Mucosa of stomach (tissue), 1 donor: ENCODE results near the gene ADCY6.

Experiments
- H3K27me3 ChIP-seq: one replicate; pipeline ENCODE4 v1.7.0; 2013; ENCODE audit warnings: mild to moderate bottlenecking, low read length; ENCODE audit not compliant: control insufficient read depth, insufficient read depth
- H3K36me3 ChIP-seq: one replicate; pipeline ENCODE4 v1.7.0; 2013; ENCODE audit warnings: low read length; ENCODE audit not compliant: control insufficient read depth, insufficient read depth
- H3K4me1 ChIP-seq: one replicate; pipeline ENCODE4 v1.7.0; 2013; ENCODE audit warnings: mild to moderate bottlenecking, low read length; ENCODE audit not compliant: control insufficient read depth, insufficient read depth
- H3K4me3 ChIP-seq: one replicate; pipeline ENCODE4 v1.7.0; 2013; ENCODE audit warnings: low read length
- H3K9ac ChIP-seq: one replicate; pipeline ENCODE4 v1.7.0; 2013; ENCODE audit warnings: mild to moderate bottlenecking, low read length, moderate library complexity
- H3K9me3 ChIP-seq: one replicate; pipeline ENCODE4 v1.7.0; 2013; ENCODE audit warnings: mild to moderate bottlenecking, low read length, moderate library complexity; ENCODE audit not compliant: control insufficient read depth
- donor health status: Pancreatic carcinoma.

Gene ADCY6

GRCh38 chr12:48823281-48823680 lies 34.4 kb upstream of the ADCY6 start:
- H3K27me3 ChIP-seq, result no peaks in the 10 kb centered on the region

DNA sequence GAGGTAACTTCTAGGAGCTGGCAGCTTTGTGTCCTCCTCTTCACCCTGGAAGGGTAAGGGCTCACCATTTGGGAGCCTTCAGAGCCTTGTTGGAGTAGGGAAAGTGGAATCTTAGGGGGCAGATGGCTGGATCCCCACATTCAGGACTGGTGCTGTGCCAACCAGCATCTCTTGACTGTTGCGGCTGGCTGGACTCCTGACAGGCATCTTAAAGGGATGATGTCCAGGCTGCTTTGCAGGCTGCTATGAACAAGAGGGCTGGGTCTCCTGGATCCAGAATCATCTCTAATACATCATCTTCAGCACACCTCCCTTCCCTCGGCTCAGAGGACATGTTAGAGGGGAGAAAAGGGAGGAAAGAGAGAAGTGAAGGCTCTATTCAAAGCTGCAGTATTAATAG lies 33.8 kb upstream of the ADCY6 start:
- H3K27me3 ChIP-seq, result peaks cover 4% of the 10 kb centered on the region
- no peaks in the 10 kb centered on the region for H3K36me3 ChIP-seq
- no peak overlapping the region for H3K9ac ChIP-seq
- H3K4me3 ChIP-seq, result no peak overlapping the region
- H3K9me3 ChIP-seq, result no peaks in the 10 kb centered on the region
- H3K4me1 ChIP-seq, result peaks cover 16% of the 10 kb centered on the region

More at GRCh38 chr12:48823281-48823680, 34.4 kb upstream of the ADCY6 start:
- H3K9me3 ChIP-seq, result no peaks in the 10 kb centered on the region
- H3K4me1 ChIP-seq, result peaks cover 12% of the 10 kb centered on the region
- no peak overlapping the region for H3K9ac ChIP-seq
- H3K36me3 ChIP-seq, result no peaks in the 10 kb centered on the region
- no peak overlapping the region for H3K4me3 ChIP-seq

DNA sequence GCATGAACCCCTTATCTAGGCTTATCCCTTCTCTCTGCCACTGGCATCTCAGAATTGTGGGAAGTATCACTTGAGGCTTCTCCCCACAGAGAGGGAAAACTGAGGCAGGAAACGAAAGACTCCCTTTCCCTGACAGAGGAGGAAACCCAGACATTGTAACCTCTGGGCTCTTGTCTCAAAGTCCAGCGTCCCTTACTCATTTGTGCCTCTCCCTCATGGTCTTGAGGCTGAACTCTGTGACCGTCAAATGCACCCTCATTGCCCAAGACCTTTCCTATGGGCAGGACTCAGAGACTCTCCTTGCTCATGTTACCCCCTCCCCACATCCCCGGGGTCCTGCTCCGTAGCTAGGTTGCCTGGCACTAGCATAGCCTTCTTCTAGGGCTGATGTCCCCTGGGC lies 33.2 kb upstream of the ADCY6 start:
- peaks cover 18% of the 10 kb centered on the region for H3K4me1 ChIP-seq
- H3K9me3 ChIP-seq, result no peaks in the 10 kb centered on the region
- peaks cover 10% of the 10 kb centered on the region for H3K27me3 ChIP-seq
- H3K4me3 ChIP-seq, result no peak overlapping the region
- no peaks in the 10 kb centered on the region for H3K36me3 ChIP-seq
- H3K9ac ChIP-seq, result no peak overlapping the region

DNA sequence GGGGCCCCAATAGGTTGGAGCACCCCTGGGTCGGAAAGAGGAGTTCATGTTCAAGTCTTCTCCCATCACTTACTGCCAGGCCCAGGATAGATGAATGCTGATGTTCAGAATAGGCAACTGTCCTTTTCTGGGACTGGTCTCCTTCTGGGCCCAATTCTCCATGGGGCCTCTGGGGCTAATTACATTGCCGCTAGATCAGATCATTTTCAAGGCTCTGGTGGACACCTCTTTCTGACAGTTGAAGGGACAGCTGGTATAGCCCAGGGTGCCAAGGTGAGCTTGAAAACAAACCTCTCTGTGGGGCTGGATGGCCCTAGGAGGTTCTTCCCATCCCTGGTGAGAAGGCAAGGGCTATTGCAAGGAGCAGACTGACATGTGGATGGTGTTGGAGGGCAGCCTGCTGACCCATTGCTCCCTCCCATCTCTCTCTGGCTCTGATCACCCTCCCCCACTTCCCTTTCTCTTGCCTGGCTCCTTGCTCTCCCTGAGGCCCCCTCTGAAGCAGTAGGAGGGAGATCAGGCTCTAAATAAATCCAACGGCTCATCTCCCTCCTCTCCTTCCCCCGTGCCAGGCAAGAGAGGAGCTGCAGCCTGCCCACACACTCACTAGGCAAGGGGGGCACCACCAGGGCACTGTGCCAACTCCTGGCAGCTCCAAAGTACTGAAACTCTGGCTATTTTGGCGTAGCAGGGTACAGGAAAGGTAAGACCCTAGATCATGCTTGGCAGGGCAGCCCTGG lies 31.3 kb upstream of the ADCY6 start:
- H3K4me1 ChIP-seq, result peaks cover 26% of the 10 kb centered on the region
- no peak overlapping the region for H3K4me3 ChIP-seq
- peaks cover 12% of the 10 kb centered on the region for H3K27me3 ChIP-seq
- no peaks in the 10 kb centered on the region for H3K9me3 ChIP-seq
- no peaks in the 10 kb centered on the region for H3K36me3 ChIP-seq
- no peak overlapping the region for H3K9ac ChIP-seq

- no peaks in the 10 kb centered on the region for H3K9me3 ChIP-seq
- H3K27me3 ChIP-seq, result peaks cover 12% of the 10 kb centered on the region
- no peaks in the 10 kb centered on the region for H3K36me3 ChIP-seq
- peaks cover 25% of the 10 kb centered on the region for H3K4me1 ChIP-seq
- no peak overlapping the region for H3K4me3 ChIP-seq
- peak overlapping the region; percentile 32 for H3K9ac ChIP-seq
Measured at GRCh38 chr12:48818831-48819590, 30.1 kb upstream of the ADCY6 start.

DNA sequence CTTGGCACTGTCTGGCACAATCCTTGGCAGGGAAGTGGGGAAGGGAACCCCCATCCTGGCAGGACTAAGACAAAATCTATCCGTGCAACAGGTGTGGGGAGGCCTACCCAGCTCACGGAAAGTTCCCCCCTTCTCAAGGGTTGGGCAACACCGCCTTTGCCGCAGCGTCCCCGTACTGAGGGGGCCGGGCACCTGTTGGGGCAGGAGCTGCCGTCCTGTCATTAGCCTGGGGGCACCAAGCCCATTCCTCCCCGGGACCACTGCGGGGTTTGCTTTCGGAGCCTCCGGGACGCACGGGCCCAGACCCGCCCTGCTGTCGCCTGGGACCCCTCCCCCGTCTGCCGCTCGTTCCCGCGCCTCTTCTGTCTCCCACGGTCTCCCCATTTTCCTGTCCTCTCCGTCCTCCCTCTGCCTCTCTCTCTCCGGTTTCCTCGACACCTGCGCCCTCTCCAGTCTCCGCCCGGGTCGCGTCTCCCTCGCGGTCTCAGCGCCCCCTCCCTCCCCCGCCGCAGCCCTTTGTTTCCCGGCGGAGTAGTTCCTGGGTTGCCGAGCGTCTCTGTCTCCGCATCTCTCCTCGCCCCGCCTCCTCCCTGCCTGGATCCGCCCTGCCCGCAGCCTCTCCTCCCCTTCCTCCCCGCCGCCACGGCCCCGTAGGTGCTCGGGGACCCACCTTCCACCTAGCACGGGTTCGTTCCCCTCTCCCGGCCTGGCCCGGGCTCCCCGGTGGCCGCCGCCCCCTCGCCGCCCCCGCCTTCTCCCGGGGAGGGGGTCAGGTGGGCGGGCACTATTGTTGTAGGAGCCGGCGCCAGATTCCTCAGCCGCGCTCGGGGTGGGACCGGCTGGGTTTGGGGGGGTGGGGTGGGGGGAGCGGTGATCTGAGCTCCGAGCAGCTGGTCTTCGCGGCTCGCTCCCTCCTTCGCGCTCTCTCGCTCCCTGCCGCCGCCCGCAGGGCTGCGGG lies 29.3 kb upstream of the ADCY6 start, which contains the start of gene CACNB3:
Gene CACNB3, plus strand, starts transcription at position 624 of the 958 bp plus-strand sequence. CDS start 434 bp downstream, outside the sequence.
- Histone ChIP-seq H3K36me3 (no peaks in the 10 kb centered on the region), H3K27me3 (peaks cover 12% of the 10 kb centered on the region), H3K4me1 (peaks cover 23% of the 10 kb centered on the region), H3K4me3 (peak within 1 kb of the TSS; percentile 20), H3K9me3 (no peaks in the 10 kb centered on the region), H3K9ac (peak within 1 kb of the TSS; percentile 53)

DNA sequence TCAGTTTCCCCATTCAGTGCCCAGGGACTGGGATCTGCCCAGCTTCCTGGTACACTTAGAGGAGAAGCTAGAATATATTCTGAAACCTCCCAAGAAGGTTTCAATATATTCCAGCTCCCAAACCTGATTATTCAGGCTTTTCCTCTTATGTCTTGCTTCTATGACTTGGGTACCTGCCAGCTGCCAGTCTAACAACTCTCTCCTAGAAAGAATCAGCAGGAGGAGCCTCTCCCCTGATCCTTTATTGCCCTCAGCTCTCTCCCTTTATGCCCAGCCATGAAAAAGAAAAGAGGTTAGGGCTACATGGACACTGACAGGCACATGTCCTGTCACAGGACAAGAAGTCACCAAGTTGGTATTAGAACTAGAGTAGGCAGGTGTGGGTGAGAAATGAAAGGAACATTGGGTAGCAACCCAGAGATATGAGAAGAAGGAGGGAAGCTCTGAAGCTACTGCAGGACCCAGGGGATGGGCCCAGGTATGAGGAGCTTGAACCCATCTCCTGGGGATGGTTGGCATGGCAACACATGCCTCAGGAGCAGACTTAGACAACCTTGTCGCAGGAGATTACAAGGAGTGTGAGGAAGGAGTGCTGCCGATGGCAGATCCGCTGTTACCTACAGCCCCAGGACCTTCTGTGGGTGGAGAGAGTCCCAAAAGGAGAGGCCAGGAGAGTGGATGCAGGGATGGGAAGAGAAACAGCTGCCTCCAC lies 27.4 kb upstream of the ADCY6 start:
- Histone ChIP-seq H3K36me3 (no peaks in the 10 kb centered on the region), H3K9ac (no peak overlapping the region), H3K4me1 (peaks cover 25% of the 10 kb centered on the region), H3K9me3 (no peaks in the 10 kb centered on the region), H3K4me3 (no peak overlapping the region), H3K27me3 (peaks cover 12% of the 10 kb centered on the region)

GRCh38 chr12:48815126-48816110 lies 26.5 kb upstream of the ADCY6 start:
- Histone ChIP-seq H3K4me3 (peak overlapping the region; percentile 86), H3K9me3 (no peaks in the 10 kb centered on the region), H3K9ac (peak overlapping the region; percentile 96), H3K4me1 (peaks cover 33% of the 10 kb centered on the region), H3K27me3 (peaks cover 12% of the 10 kb centered on the region), H3K36me3 (no peaks in the 10 kb centered on the region)

- peak overlapping the region; percentile 96 for H3K9ac ChIP-seq
- peaks cover 12% of the 10 kb centered on the region for H3K27me3 ChIP-seq
- H3K4me1 ChIP-seq, result peaks cover 36% of the 10 kb centered on the region
- no peaks in the 10 kb centered on the region for H3K36me3 ChIP-seq
- peak overlapping the region; percentile 86 for H3K4me3 ChIP-seq
- H3K9me3 ChIP-seq, result no peaks in the 10 kb centered on the region
Measured at GRCh38 chr12:48814262-48815125, 25.6 kb upstream of the ADCY6 start.
